NCI-H2196 (cell line): Measurements from ENCODE around the gene ATP1A1.
A peak's percentile ranks its signal among the peaks of the same experiment; 100 is the strongest.

Experiments used
- DNase-seq: peaks from one replicate; lab custom pipeline; 2025; ENCODE audit not compliant: unreplicated experiment; lab: John Stamatoyannopoulos, UW

ATP1A1 gene

GRCh38 chr1:116412480-116412798 is 39.4 kb downstream of the ATP1A1 start:
- no peak for DNase-seq

GRCh38 chr1:116412898-116413297 is 39.9 kb downstream of the ATP1A1 start:
- no peak for DNase-seq

GRCh38 chr1:116413414-116413813 is 40.4 kb downstream of the ATP1A1 start:
- no peak for DNase-seq

- no peak for DNase-seq
Observed at GRCh38 chr1:116414364-116414763, 41.3 kb downstream of the ATP1A1 start.

GRCh38 chr1:116415200-116415698 is 42.2 kb downstream of the ATP1A1 start:
- no peak for DNase-seq

GRCh38 chr1:116415699-116416533 is 42.9 kb downstream of the ATP1A1 start:
- DNase-seq, result no peak

GRCh38 chr1:116416854-116417513 is 43.9 kb downstream of the ATP1A1 start:
- DNase-seq, result no peak

GRCh38 chr1:116417678-116418077 is 44.6 kb downstream of the ATP1A1 start:
- no peak for DNase-seq

GRCh38 chr1:116418091-116418830 is 45.2 kb downstream of the ATP1A1 start:
- DNase-seq, result peak; percentile 59

GRCh38 chr1:116420417-116421200 is 47.6 kb downstream of the ATP1A1 start:
- DNase-seq, result no peak

GRCh38 chr1:116424438-116424837 is 51.4 kb downstream of the ATP1A1 start:
- no peak for DNase-seq

- no peak for DNase-seq
Observed at GRCh38 chr1:116424863-116425262, 51.8 kb downstream of the ATP1A1 start.

- no peak for DNase-seq
Observed at GRCh38 chr1:116425987-116426386, 52.9 kb downstream of the ATP1A1 start.

- no peak for DNase-seq
Observed at GRCh38 chr1:116426401-116426800, 53.4 kb downstream of the ATP1A1 start.

- DNase-seq, result no peak
Observed at GRCh38 chr1:116428576-116428975, 55.5 kb downstream of the ATP1A1 start.

- DNase-seq, result no peak
Observed at GRCh38 chr1:116429821-116430374, 56.9 kb downstream of the ATP1A1 start.

- no peak for DNase-seq
Observed at GRCh38 chr1:116431870-116432500, 58.9 kb downstream of the ATP1A1 start.

GRCh38 chr1:116432655-116433265 is 59.7 kb downstream of the ATP1A1 start:
- no peak for DNase-seq
